HepG2 (cell line): ENCODE data around the gene NOP58. TPM values are rescaled to one million over a fixed set of nuclear protein-coding genes. Genes with fewer than 3 reads are reported as not detected.

Experiments used
- ATAC-seq: fragments of 200-7000 bp; cut with Tn5 transposase; 3 replicates; pipeline ENCODE4 v1.9.1; 2020; ENCODE audit warnings: mild to moderate bottlenecking, moderate library complexity
- BruUV-seq: library from RNA; stranded (reverse); fragments of 400-500 nt; replicated peaks from 2 replicates; lab custom pipeline; 2021; lab: Mats Ljungman, UMichigan
- CTCF ChIA-PET: fragments of 300-600 bp; formaldehyde crosslinking; extraction: SDS; loops from one replicate; lab custom pipeline; 2021; ENCODE audit warnings: low total read pairs, inconsistent platforms, low intra/inter-chr PET ratio; lab: Yijun Ruan, JAX
- POLR2A ChIA-PET: fragments of 350-600 bp; sonication (Branson Sonifier 250); formaldehyde crosslinking; loops from one replicate; lab custom pipeline; 2020; ENCODE audit warnings: antibody characterized with exemption, inconsistent platforms; lab: Yijun Ruan, JAX
- DNase-seq: peaks from one replicate; pipeline ENCODE4 v3.0.0-alpha.2; 2015; ENCODE audit warnings: low spot score
- FAIRE-seq: peaks from 3 replicates; lab custom pipeline; 2011; peaks lifted over from hg19 to GRCh38; lab: Jason Lieb, UNC
- H2AFZ ChIP-seq: one replicate; pipeline ENCODE4 v1.6.1; 2011; ENCODE audit warnings: low read length, inconsistent platforms
- H3K27ac ChIP-seq: fragments of 300-600 bp; 3 replicates; pipeline ENCODE4 v1.8.0; 2011; ENCODE audit warnings: mixed run types, mild to moderate bottlenecking, mixed read lengths, low read length, inconsistent platforms; ENCODE audit not compliant: insufficient read depth; ENCODE audit errors: extremely low read length
- H3K27me3 ChIP-seq, 2 experiments: fragments of 200-600 bp in 1 of 2; 2 replicates in 1 of 2; 3 replicates in 1 of 2; pipeline versions ENCODE4 v1.6.0 to v1.8.0; 2011; ENCODE audit warnings: low read length in 2 of 2, mild to moderate bottlenecking in 2 of 2, moderate library complexity in 2 of 2, inconsistent platforms in 1 of 2; ENCODE audit not compliant: insufficient read depth in 2 of 2, control insufficient read depth in 1 of 2
- H3K36me3 ChIP-seq, 2 experiments: fragments of 200-600 bp in 1 of 2; replicated peaks in 1 of 2; 2 replicates in 1 of 2; 3 replicates in 1 of 2; pipeline versions ENCODE4 v1.5.1 to v1.8.0; 2011; ENCODE audit warnings: low read length in 2 of 2, inconsistent platforms in 1 of 2; ENCODE audit not compliant: insufficient read depth in 2 of 2, control insufficient read depth in 1 of 2
- H3K4me1 ChIP-seq: 2 replicates; pipeline ENCODE4 v1.5.1; 2012; ENCODE audit warnings: low read length, inconsistent platforms; ENCODE audit not compliant: insufficient read depth
- H3K4me2 ChIP-seq: 2 replicates; pipeline ENCODE4 v1.6.0; 2011; ENCODE audit warnings: low read depth, low read length, inconsistent platforms
- H3K4me3 ChIP-seq, 3 experiments: fragments of 200-600 bp in 1 of 3; sonication (generic), shearing (Covaris generic) in 1 of 3; replicated peaks in 1 of 3; 2 replicates each; pipeline ENCODE4 v1.5.1; 2011 to 2016; ENCODE audit warnings: low read length in 3 of 3, inconsistent platforms in 2 of 3, low read depth in 2 of 3, mild to moderate bottlenecking in 2 of 3, control low read depth in 1 of 3, mixed read lengths in 1 of 3; ENCODE audit not compliant: insufficient read depth in 1 of 3
- H3K79me2 ChIP-seq: one replicate; pipeline ENCODE4 v1.6.1; 2011; ENCODE audit warnings: low read length, inconsistent platforms; ENCODE audit not compliant: insufficient read depth
- H3K9ac ChIP-seq: 2 replicates; pipeline ENCODE4 v1.6.0; 2011; ENCODE audit warnings: mild to moderate bottlenecking, low read depth, low read length, inconsistent platforms; ENCODE audit not compliant: insufficient read depth
- H3K9me3 ChIP-seq: 2 replicates; pipeline ENCODE4 v1.5.1; 2012; ENCODE audit warnings: mild to moderate bottlenecking, low read length
- H4K20me1 ChIP-seq: 2 replicates; pipeline ENCODE4 v1.6.0; 2011; ENCODE audit warnings: inconsistent platforms, mild to moderate bottlenecking, low read length, moderate library complexity; ENCODE audit not compliant: insufficient read depth
- BHLHE40 ChIP-seq: IDR thresholded peaks from 2 replicates; pipeline ENCODE4 v1.6.1; 2011; ENCODE audit warnings: low read length, improper control_type of control experiment
- IRX3 ChIP-seq: sonication (generic); formaldehyde crosslinking; IDR thresholded peaks from 2 replicates; pipeline ENCODE4 v1.8.1; 2023; ENCODE audit warnings: mild to moderate bottlenecking, low read depth, missing genetic modification reagents, borderline replicate concordance
- KDM3A ChIP-seq: IDR thresholded peaks from 2 replicates; pipeline ENCODE4 v1.6.1; 2018; ENCODE audit warnings: low read depth, missing compliant biosample characterization
- KMT2A ChIP-seq: sonication (generic); formaldehyde crosslinking; IDR thresholded peaks from 2 replicates; pipeline ENCODE4 v1.4.0; 2020; ENCODE audit warnings: missing genetic modification reagents
- RFX1 ChIP-seq: fragments of 450-650 bp; IDR thresholded peaks from 2 replicates; pipeline ENCODE4 v1.6.1; 2017
- SALL2 ChIP-seq: sonication (generic); formaldehyde crosslinking; IDR thresholded peaks from 2 replicates; pipeline ENCODE4 v1.8.1; 2023; ENCODE audit warnings: mild to moderate bottlenecking, missing genetic modification reagents, inconsistent platforms
- SP140L ChIP-seq: sonication (generic); formaldehyde crosslinking; IDR thresholded peaks from 2 replicates; pipeline ENCODE4 v1.4.0; 2020; ENCODE audit warnings: missing genetic modification reagents, borderline replicate concordance
- TAF15 ChIP-seq: fragments of 200-400 bp; formaldehyde crosslinking; IDR thresholded peaks from one replicate; pipeline ENCODE4 v1.6.1; 2018; ENCODE audit warnings: mild to moderate bottlenecking, low read depth, low read length; ENCODE audit not compliant: poor library complexity, severe bottlenecking
- ZC3H13 ChIP-seq: sonication (generic); formaldehyde crosslinking; IDR thresholded peaks from 2 replicates; pipeline ENCODE4 v1.8.1; 2023; ENCODE audit warnings: mild to moderate bottlenecking, missing genetic modification reagents, moderate library complexity
- ZNF572 ChIP-seq: sonication (generic); formaldehyde crosslinking; IDR thresholded peaks from 2 replicates; pipeline ENCODE4 v1.5.1; 2020; ENCODE audit warnings: mild to moderate bottlenecking, missing genetic modification reagents
- ZNF598 ChIP-seq: sonication (generic); formaldehyde crosslinking; IDR thresholded peaks from 2 replicates; pipeline ENCODE4 v1.5.1; 2020; ENCODE audit warnings: mild to moderate bottlenecking, missing genetic modification reagents, borderline replicate concordance
- ZZZ3 ChIP-seq: sonication (generic); formaldehyde crosslinking; IDR thresholded peaks from 2 replicates; pipeline ENCODE4 v1.4.0; 2020; ENCODE audit warnings: missing genetic modification reagents, mild to moderate bottlenecking, borderline replicate concordance
- whole genome bisulfite sequencing: methylation state at CpG from one replicate; pipeline ENCODE4 v1.1.6; 2017; ENCODE audit warnings: low lambda C conversion rate; 5-methylcytosine and 5-hydroxymethylcytosine counted together
- in situ Hi-C: cut with HindIII; loops from 2 replicates; pipeline ENCODE4 v1.10.0; 2017; ENCODE audit warnings: low pct_unique_long_range_greater_than_20kb; ENCODE audit not compliant: extremely low pct_ligation_motif_present
- intact Hi-C: fragments of 100-400 bp; cut with micrococcal nuclease; formaldehyde crosslinking; loops from one replicate; pipeline ENCODE4 v1.10.0; 2022; ENCODE audit not compliant: unreplicated experiment
- polyA plus RNA-seq, 8 experiments: library from polyadenylated mRNA; depleted of rRNA in 3 of 8; stranded (reverse) in 7 of 8; unstranded in 1 of 8; fragments of >200 nt; fragmentation: Illumina TruSeq in 4 of 8; extraction: Trizol in 4 of 8; gene quantifications; 2 replicates each; pipeline versions ENCODE4 v1.2.1 to v1.2.3, GENCODE V29; 2011 to 2016; ENCODE audit warnings: low read depth in 4 of 8, missing spikeins in 1 of 8, mixed read lengths in 1 of 8; ENCODE audit not compliant: insufficient read depth in 1 of 8
- total RNA-seq, 5 experiments: library from RNA; depleted of rRNA; stranded (reverse); fragments of >200 nt; fragmentation: Illumina TruSeq; extraction: Trizol; gene quantifications; 2 replicates each; pipeline ENCODE4 v1.2.3, GENCODE V29; 2016; ENCODE audit warnings: low read depth in 1 of 5
- TF ChIP-seq, protein P1 (sequence below): sonication (generic); formaldehyde crosslinking; IDR thresholded peaks from 2 replicates; pipeline ENCODE4 v1.4.0; 2020; ENCODE audit warnings: mild to moderate bottlenecking, low read depth, missing genetic modification reagents

The NOP58 gene
- total and polyA plus RNA-seq, 2 of the 13 experiments (the other 11 are each of a cell fraction or from before 2014, with no cell fraction given), result 74.9 to 203 TPM

DNA sequence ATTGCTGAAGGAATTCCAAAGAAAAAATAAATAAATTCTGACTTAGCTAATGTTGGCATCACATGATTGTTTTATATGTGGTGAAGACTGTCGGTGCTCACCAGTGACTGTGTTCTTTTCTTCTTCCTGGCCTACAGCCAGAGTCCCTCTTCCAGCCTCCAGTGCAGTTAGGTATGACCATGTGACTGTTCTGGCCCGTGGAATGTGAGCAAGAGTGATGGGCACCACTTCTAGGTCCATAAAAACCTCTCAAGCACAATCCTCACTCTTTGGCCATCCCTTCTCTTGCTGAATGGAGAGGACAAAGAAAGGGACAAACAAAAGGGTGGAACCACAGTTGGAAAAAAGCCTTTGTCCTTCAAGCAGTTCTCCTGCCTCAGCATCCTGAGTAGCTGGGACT lies 71.6 kb downstream of the NOP58 start:
- H3K4me2 ChIP-seq, result no peak overlapping the region
- BruUV-seq, result no TSS peak
- H4K20me1 ChIP-seq, result no peaks in the 10 kb centered on the region
- 14% methylated on average over 2 of the region's 2 CpGs for WGBS
- H3K79me2 ChIP-seq, result no peaks in the 10 kb centered on the region
- H3K9ac ChIP-seq, result no peak overlapping the region
- DNase-seq, result no peak
- H3K27ac ChIP-seq, result no peak overlapping the region
- no peaks in the 10 kb centered on the region for H3K27me3 ChIP-seq
- TF ChIP-seq ZNF572 (CRISPR knock-in tag) (no peak), KDM3A (CRISPR knock-in tag) (no peak), BHLHE40 (no peak), KMT2A (no peak), TAF15 (no peak), ZZZ3 (CRISPR knock-in tag) (no peak), ZC3H13 (no peak), RFX1 (no peak), SP140L (no peak), SALL2 (CRISPR knock-in tag) (no peak), ZNF598 (no peak), IRX3 (CRISPR knock-in tag) (no peak)
- TF ChIP-seq, protein P1, sequence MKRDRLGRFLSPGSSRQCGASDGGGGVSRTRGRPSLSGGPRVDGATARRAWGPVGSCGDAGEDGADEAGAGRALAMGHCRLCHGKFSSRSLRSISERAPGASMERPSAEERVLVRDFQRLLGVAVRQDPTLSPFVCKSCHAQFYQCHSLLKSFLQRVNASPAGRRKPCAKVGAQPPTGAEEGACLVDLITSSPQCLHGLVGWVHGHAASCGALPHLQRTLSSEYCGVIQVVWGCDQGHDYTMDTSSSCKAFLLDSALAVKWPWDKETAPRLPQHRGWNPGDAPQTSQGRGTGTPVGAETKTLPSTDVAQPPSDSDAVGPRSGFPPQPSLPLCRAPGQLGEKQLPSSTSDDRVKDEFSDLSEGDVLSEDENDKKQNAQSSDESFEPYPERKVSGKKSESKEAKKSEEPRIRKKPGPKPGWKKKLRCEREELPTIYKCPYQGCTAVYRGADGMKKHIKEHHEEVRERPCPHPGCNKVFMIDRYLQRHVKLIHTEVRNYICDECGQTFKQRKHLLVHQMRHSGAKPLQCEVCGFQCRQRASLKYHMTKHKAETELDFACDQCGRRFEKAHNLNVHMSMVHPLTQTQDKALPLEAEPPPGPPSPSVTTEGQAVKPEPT (CRISPR knock-in tag), result no peak
- TF ChIP-seq, all 625 proteins: peak for 0
- FAIRE-seq, result no peak
- H3K4me1 ChIP-seq, result peaks cover 9% of the 10 kb centered on the region
- no peaks in the 10 kb centered on the region for H3K9me3 ChIP-seq
- ChIA-PET POLR2A (no interaction called here), CTCF (no interaction called here)
- no peak overlapping the region for H2AFZ ChIP-seq
- intact Hi-C loops, result no loop called here
- H3K4me3 ChIP-seq, result no peak overlapping the region
- in situ Hi-C loops, result no loop called here
- no peak for ATAC-seq
- H3K36me3 ChIP-seq, result no peaks in the 10 kb centered on the region
